ENCODE results near the gene EML3. TPM values are rescaled to one million over a fixed set of nuclear protein-coding genes. Genes with fewer than 3 reads are reported as not detected.

EML3 gene
- total and polyA plus RNA-seq, 2 of the 13 experiments (the other 11 are each of a cell fraction or from before 2014, with no cell fraction given): 10.6 to 12.3 TPM

DNA sequence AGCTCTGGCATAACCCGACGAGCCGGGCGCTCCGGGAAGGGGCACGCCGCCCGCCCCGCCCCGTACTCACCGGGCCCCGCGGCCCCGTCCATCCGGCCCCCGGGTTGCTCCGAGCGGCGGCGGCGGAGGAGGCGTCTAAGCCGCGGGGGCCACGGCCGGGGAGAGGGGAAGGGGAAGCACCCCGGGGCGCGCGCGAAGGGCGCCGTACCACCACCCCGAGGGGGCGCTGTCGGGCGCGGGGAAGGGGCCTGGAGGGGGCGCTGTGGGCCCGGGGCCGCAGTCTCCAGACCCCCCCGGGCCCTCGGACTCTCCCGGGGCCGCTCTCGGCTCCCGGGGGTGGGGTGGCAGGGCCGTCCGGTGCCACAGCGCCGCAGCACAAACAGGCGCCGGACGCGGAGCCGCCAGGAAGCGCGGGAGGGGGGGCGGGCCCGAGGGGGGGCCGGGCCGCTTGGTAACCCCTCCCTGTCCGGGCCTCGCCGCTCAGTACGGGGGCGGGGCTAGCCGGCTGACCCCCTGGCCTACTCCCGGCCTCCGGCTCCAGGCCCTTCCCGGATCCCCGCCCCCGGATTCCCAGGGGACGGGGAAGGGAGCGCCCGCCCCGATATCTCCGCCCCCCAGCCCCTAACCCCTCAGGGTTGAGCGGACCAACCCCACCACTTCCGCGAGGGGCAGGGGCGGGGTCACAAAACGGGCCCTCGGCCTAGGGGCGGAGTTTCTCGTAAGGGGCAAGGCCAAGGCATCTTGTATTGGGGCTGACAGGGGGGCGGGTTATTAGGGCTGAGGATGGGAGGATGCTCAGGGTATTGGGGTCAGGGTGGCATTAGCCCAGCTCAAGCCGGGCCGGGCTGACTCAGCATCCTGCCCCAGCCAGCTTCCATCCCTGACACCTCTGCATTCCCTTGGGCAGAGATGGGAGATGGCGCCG lies at the start of gene EML3, which contains the start of gene ROM1 (continued):
- TF ChIP-seq NCOA1 (CRISPR knock-in tag; IDR thresholded peaks at IDR 0.05) (no peak), AHR (CRISPR knock-in tag; IDR thresholded peaks at IDR 0.05) (no peak), MAFK (conservative IDR thresholded peaks at IDR 0.05 in 1 of 2, IDR thresholded peaks at IDR 0.05 in 1 of 2; ENCODE audit: low read length in 2 of 2) (peak; percentile 50 to 54; a peak in 3 of 4 replicates), TGIF2 (CRISPR knock-in tag; IDR thresholded peaks at IDR 0.05) (no peak), ZNF781 (CRISPR knock-in tag; IDR thresholded peaks at IDR 0.05; ENCODE audit: borderline replicate concordance, not compliant biosample characterization) (no peak), NFYB (CRISPR knock-in tag; IDR thresholded peaks at IDR 0.05) (no peak), ZNF205 (CRISPR knock-in tag; IDR thresholded peaks at IDR 0.05) (no peak), SIN3A (IDR thresholded peaks at IDR 0.05; ENCODE audit: borderline replicate concordance, low read depth, low read length) (peak; percentile 20; the same call in 1 of the 2 replicates), GZF1 (CRISPR knock-in tag; IDR thresholded peaks at IDR 0.05) (no peak), ELF1 (CRISPR knock-in tag; IDR thresholded peaks at IDR 0.05) (peak; percentile 43; the same call in 1 of the 2 replicates), ZKSCAN1 (IDR thresholded peaks at IDR 0.05; ENCODE audit: low read length) (no peak), ASH2L (IDR thresholded peaks at IDR 0.05; ENCODE audit: insufficient read length, low read depth, low read length) (no peak), NKX3-1 (CRISPR knock-in tag; IDR thresholded peaks at IDR 0.05) (no peak), ZNF567 (CRISPR knock-in tag; IDR thresholded peaks at IDR 0.05; ENCODE audit: borderline replicate concordance) (no peak), SP5 (CRISPR knock-in tag; IDR thresholded peaks at IDR 0.05; ENCODE audit: borderline replicate concordance, low read depth) (no peak), ELF3 (CRISPR knock-in tag; IDR thresholded peaks at IDR 0.05) (no peak; the same call in 1 of the 2 replicates), KLF11 (CRISPR knock-in tag; IDR thresholded peaks at IDR 0.05) (no peak), HOXA5 (CRISPR knock-in tag; IDR thresholded peaks at IDR 0.05) (no peak), ZFP82 (CRISPR knock-in tag; IDR thresholded peaks at IDR 0.05; ENCODE audit: borderline replicate concordance) (0 out of 2 replicates have a peak, but pooled peaks have one; percentile 36), ZNF550 (CRISPR knock-in tag; IDR thresholded peaks at IDR 0.05; ENCODE audit: borderline replicate concordance) (no peak)
- TF ChIP-seq, protein P1, sequence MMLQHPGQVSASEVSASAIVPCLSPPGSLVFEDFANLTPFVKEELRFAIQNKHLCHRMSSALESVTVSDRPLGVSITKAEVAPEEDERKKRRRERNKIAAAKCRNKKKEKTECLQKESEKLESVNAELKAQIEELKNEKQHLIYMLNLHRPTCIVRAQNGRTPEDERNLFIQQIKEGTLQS (CRISPR knock-in tag; IDR thresholded peaks at IDR 0.05): no peak
- TF ChIP-seq, protein P2, sequence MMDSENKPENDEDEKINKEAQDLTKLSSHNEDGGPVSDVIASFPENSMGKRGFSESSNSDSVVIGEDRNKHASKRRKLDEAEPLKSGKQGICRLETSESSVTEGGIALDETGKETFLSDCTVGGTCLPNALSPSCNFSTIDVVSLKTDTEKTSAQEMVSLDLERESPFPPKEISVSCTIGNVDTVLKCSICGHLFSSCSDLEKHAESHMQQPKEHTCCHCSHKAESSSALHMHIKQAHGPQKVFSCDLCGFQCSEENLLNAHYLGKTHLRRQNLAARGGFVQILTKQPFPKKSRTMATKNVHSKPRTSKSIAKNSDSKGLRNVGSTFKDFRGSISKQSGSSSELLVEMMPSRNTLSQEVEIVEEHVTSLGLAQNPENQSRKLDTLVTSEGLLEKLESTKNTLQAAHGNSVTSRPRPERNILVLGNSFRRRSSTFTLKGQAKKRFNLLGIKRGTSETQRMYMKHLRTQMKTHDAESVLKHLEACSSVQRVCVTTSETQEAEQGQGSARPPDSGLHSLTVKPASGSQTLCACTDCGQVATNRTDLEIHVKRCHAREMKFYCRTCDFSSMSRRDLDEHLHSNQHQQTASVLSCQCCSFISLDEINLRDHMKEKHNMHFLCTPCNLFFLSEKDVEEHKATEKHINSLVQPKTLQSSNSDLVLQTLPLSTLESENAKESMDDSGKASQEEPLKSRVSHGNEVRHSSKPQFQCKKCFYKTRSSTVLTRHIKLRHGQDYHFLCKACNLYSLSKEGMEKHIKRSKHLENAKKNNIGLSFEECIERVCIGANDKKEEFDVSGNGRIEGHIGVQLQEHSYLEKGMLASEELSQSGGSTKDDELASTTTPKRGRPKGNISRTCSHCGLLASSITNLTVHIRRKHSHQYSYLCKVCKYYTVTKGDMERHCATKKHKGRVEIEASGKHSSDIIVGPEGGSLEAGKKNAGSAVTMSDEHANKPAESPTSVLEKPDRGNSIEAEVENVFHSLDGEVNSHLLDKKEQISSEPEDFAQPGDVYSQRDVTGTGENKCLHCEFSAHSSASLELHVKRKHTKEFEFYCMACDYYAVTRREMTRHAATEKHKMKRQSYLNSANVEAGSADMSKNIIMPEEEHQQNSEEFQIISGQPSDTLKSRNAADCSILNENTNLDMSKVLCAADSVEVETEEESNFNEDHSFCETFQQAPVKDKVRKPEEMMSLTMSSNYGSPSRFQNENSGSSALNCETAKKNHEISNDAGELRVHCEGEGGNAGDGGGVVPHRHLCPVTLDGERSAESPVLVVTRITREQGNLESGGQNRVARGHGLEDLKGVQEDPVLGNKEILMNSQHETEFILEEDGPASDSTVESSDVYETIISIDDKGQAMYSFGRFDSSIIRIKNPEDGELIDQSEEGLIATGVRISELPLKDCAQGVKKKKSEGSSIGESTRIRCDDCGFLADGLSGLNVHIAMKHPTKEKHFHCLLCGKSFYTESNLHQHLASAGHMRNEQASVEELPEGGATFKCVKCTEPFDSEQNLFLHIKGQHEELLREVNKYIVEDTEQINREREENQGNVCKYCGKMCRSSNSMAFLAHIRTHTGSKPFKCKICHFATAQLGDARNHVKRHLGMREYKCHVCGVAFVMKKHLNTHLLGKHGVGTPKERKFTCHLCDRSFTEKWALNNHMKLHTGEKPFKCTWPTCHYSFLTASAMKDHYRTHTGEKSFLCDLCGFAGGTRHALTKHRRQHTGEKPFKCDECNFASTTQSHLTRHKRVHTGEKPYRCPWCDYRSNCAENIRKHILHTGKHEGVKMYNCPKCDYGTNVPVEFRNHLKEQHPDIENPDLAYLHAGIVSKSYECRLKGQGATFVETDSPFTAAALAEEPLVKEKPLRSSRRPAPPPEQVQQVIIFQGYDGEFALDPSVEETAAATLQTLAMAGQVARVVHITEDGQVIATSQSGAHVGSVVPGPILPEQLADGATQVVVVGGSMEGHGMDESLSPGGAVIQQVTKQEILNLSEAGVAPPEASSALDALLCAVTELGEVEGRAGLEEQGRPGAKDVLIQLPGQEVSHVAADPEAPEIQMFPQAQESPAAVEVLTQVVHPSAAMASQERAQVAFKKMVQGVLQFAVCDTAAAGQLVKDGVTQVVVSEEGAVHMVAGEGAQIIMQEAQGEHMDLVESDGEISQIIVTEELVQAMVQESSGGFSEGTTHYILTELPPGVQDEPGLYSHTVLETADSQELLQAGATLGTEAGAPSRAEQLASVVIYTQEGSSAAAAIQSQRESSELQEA (CRISPR knock-in tag; IDR thresholded peaks at IDR 0.05; ENCODE audit: not compliant biosample characterization): no peak
- TF ChIP-seq, protein P3, sequence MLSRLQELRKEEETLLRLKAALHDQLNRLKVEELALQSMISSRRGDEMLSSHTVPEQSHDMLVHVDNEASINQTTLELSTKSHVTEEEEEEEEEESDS (CRISPR knock-in tag; IDR thresholded peaks at IDR 0.05; ENCODE audit: borderline replicate concordance): no peak

Data from HepG2 (cell line).